Smooth muscle cell (in vitro differentiated cells): Measurements from ENCODE around the gene VPREB3. TPM values are rescaled to one million over a fixed set of nuclear protein-coding genes. Genes with fewer than 3 reads are reported as not detected.

Source experiments
- DNase-seq: peaks from one replicate; lab custom pipeline; 2025; ENCODE audit not compliant: unreplicated experiment; lab: John Stamatoyannopoulos, UW
- H2AFZ ChIP-seq: fragments of 200-600 bp; sonication (generic); 2 replicates; pipeline ENCODE4 v1.6.0; 2016; ENCODE audit warnings: antibody characterized with exemption, low read depth, mild to moderate bottlenecking
- H3F3A ChIP-seq: fragments of 200-600 bp; sonication (generic); 2 replicates; pipeline ENCODE4 v1.6.0; 2017; ENCODE audit warnings: antibody characterized with exemption, low read depth
- H3K27ac ChIP-seq: fragments of 200-600 bp; sonication (generic); 2 replicates; pipeline ENCODE4 v1.5.1; 2016; ENCODE audit warnings: low read depth, mild to moderate bottlenecking
- H3K27me3 ChIP-seq: fragments of 200-600 bp; sonication (generic); 2 replicates; pipeline ENCODE4 v1.6.1; 2016; ENCODE audit warnings: low read depth, mild to moderate bottlenecking
- H3K36me3 ChIP-seq: fragments of 200-600 bp; sonication (generic); 2 replicates; pipeline ENCODE4 v1.5.1; 2016; ENCODE audit warnings: low read depth
- H3K4me1 ChIP-seq: fragments of 200-600 bp; sonication (generic); 2 replicates; pipeline ENCODE4 v1.5.1; 2016; ENCODE audit warnings: low read depth
- H3K4me2 ChIP-seq: fragments of 200-600 bp; sonication (generic); 2 replicates; pipeline ENCODE4 v1.6.0; 2016; ENCODE audit warnings: mild to moderate bottlenecking
- H3K4me3 ChIP-seq: fragments of 200-600 bp; sonication (generic); 2 replicates; pipeline ENCODE4 v1.5.1; 2016; ENCODE audit warnings: mild to moderate bottlenecking
- H3K79me2 ChIP-seq: fragments of 200-600 bp; sonication (generic); 2 replicates; pipeline ENCODE4 v1.6.0; 2016; ENCODE audit warnings: low read depth, mild to moderate bottlenecking
- H3K9ac ChIP-seq: fragments of 200-600 bp; sonication (generic); 2 replicates; pipeline ENCODE4 v1.6.0; 2016; ENCODE audit warnings: low read depth
- H3K9me3 ChIP-seq: fragments of 200-600 bp; sonication (generic); replicated peaks from 2 replicates; pipeline ENCODE4 v1.5.1; 2016; ENCODE audit warnings: low read depth
- H4K20me1 ChIP-seq: fragments of 200-600 bp; sonication (generic); 2 replicates; pipeline ENCODE4 v1.6.0; 2016; ENCODE audit warnings: low read depth
- WGBS: methylation state at CpG from one replicate; pipeline ENCODE4 v1.1.7; 2016; ENCODE audit warnings: low lambda C conversion rate; 5-methylcytosine and 5-hydroxymethylcytosine counted together
- polyA plus RNA-seq: library from polyadenylated mRNA; unstranded; fragments of >200 nt; fragmentation: Nextera tagmentation; extraction: Ambion mirVana; gene quantifications from 2 replicates; pipeline ENCODE4 v1.2.1, GENCODE V29; 2016
- total RNA-seq: library from RNA; depleted of rRNA; stranded (reverse); fragments of >200 nt; gene quantifications from 2 replicates; pipeline ENCODE4 v1.2.3, GENCODE V29; 2014
- TF ChIP-seq, protein P1 (sequence below): fragments of 200-600 bp; sonication (generic); IDR thresholded peaks from 2 replicates; pipeline ENCODE4 v1.5.1; 2017; ENCODE audit warnings: borderline replicate concordance, mild to moderate bottlenecking, antibody characterized with exemption; ENCODE audit not compliant: insufficient read depth, poor library complexity, severe bottlenecking

VPREB3 gene
- total and polyA plus RNA-seq, 2 experiments from 2014 or later: not detected

DNA sequence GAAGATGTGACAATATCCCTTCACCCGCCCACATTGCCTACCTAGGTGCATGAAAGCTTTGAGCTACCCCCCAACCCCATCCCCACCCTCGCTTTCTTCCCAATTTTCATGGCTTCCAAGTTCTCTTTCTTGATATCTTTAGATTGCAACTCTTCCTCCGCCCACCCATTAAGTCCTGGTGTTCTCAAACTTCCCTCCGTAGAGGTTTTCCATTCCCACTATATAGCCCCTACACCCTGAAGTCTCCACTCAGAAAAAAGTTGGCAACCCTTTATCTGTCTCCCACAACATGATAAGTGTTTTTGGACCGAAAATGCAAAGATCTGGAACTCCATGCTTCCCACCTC, 3.9 kb downstream of the VPREB3 start:
- H3K27ac ChIP-seq: peak overlapping the region; percentile 63
- 44% methylated on average over 5 of the region's 5 CpGs for WGBS
- H3K4me1 ChIP-seq: peaks cover 11% of the 10 kb centered on the region

DNA sequence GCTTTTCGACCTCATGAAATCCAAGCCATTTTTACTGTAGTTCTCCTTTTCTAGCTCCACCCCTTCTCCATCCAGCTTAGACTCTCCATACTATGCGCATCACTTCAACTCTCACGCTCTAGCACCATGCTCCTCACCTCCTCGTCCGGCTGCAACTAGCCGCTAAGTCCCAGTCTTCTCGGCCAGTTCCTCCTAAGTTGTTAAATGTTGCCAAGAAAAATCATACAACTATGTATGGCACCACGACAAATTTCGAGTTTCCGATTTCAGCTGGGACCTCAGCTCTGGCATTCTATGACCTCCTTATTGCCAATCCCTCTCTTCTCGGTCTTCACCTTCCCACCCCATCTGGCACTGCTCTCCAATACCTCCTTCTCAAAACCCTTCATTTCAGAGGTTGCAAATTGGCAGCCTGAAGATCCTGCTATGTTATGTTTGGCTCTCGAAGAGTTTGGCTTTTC, 4.4 kb downstream of the VPREB3 start:
- Histone ChIP-seq H3F3A (no peaks in the 10 kb centered on the region), H3K9me3 (no peaks in the 10 kb centered on the region), H3K79me2 (peaks cover 38% of the 10 kb centered on the region), H3K36me3 (no peaks in the 10 kb centered on the region), H3K4me2 (peak overlapping the region; percentile 98), H3K4me3 (peak overlapping the region; percentile 94), H3K9ac (peak overlapping the region; percentile 56), H4K20me1 (peaks cover 25% of the 10 kb centered on the region), H2AFZ (no peak overlapping the region), H3K27ac (no peak overlapping the region), H3K4me1 (peaks cover 11% of the 10 kb centered on the region), H3K27me3 (no peaks in the 10 kb centered on the region)
- WGBS: 90% methylated on average over 12 of the region's 12 CpGs
- no peak for DNase-seq
- TF ChIP-seq, protein P1, sequence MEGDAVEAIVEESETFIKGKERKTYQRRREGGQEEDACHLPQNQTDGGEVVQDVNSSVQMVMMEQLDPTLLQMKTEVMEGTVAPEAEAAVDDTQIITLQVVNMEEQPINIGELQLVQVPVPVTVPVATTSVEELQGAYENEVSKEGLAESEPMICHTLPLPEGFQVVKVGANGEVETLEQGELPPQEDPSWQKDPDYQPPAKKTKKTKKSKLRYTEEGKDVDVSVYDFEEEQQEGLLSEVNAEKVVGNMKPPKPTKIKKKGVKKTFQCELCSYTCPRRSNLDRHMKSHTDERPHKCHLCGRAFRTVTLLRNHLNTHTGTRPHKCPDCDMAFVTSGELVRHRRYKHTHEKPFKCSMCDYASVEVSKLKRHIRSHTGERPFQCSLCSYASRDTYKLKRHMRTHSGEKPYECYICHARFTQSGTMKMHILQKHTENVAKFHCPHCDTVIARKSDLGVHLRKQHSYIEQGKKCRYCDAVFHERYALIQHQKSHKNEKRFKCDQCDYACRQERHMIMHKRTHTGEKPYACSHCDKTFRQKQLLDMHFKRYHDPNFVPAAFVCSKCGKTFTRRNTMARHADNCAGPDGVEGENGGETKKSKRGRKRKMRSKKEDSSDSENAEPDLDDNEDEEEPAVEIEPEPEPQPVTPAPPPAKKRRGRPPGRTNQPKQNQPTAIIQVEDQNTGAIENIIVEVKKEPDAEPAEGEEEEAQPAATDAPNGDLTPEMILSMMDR: no peak

More for the DNA sequence above, 3.9 kb downstream of the VPREB3 start:
- peak overlapping the region; percentile 94 for H3K4me3 ChIP-seq
- peaks cover 25% of the 10 kb centered on the region for H4K20me1 ChIP-seq
- H3K27me3 ChIP-seq: no peaks in the 10 kb centered on the region
- H3K79me2 ChIP-seq: peaks cover 38% of the 10 kb centered on the region
- H2AFZ ChIP-seq: peak overlapping the region; percentile 94
- TF ChIP-seq, protein P1: no peak
- H3K9me3 ChIP-seq: no peaks in the 10 kb centered on the region
- peak overlapping the region; percentile 98 for H3K4me2 ChIP-seq
- no peaks in the 10 kb centered on the region for H3F3A ChIP-seq
- DNase-seq: no peak
- peak overlapping the region; percentile 56 for H3K9ac ChIP-seq
- H3K36me3 ChIP-seq: no peaks in the 10 kb centered on the region

DNA sequence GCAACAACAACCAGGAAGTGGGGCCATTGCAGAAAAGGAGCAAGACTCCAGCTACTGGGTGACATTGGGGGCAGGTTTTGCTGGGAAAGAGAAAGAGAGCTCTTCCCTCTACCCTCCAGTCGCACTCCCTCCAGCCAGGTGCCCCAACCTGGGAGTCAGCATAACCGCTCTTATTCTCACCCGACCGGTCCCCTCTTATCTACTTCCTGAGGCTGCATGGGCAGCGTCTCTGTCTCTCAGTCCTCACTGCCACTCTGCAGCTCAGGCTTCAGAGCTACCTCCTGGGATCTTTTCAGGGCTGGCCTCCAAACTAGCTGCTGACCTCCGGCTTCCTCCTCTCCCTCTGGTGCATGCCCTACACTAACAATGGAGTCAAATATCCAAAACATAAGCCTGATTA, 8.4 kb downstream of the VPREB3 start:
- H3K4me3 ChIP-seq: no peak overlapping the region

DNA sequence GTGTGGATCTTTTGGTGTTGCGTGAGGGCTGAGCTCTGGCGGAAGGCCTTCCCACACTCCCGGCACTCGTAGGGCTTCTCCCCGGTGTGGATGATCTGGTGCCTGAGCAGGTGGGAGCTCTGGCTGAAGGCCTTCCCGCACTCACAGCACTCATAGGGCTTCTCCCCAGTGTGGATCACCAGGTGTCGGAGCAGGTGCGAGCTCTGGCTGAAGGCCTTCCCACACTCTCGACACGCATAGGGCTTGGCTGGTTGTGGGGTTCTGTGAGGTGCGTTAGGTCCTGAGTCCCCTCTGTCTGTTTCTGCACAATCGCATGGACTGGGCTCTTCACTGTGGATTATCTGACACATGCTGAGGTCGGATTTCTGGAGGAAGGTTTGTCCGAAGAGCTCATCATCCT, 9.7 kb downstream of the VPREB3 start:
- H3K9me3 ChIP-seq: no peaks in the 10 kb centered on the region
- H3K79me2 ChIP-seq: peaks cover 25% of the 10 kb centered on the region
- no peak overlapping the region for H3K9ac ChIP-seq
- peaks cover 53% of the 10 kb centered on the region for H4K20me1 ChIP-seq
- WGBS: 97% methylated on average over 14 of the region's 14 CpGs
- DNase-seq: no peak
- TF ChIP-seq, protein P1: no peak
- H2AFZ ChIP-seq: no peak overlapping the region
- H3F3A ChIP-seq: no peaks in the 10 kb centered on the region
- H3K4me3 ChIP-seq: no peak overlapping the region
- no peak overlapping the region for H3K27ac ChIP-seq
- H3K36me3 ChIP-seq: peaks cover 9% of the 10 kb centered on the region
- no peaks in the 10 kb centered on the region for H3K4me1 ChIP-seq
- H3K4me2 ChIP-seq: no peak overlapping the region
- H3K27me3 ChIP-seq: no peaks in the 10 kb centered on the region

More for the DNA sequence above, 8.4 kb downstream of the VPREB3 start:
- no peak overlapping the region for H2AFZ ChIP-seq
- H3K36me3 ChIP-seq: peaks cover 9% of the 10 kb centered on the region
- H3K9me3 ChIP-seq: no peaks in the 10 kb centered on the region
- H3K27ac ChIP-seq: no peak overlapping the region
- no peak for DNase-seq
- WGBS: 79% methylated on average over 6 of the region's 6 CpGs
- H3K4me2 ChIP-seq: no peak overlapping the region
- H3K79me2 ChIP-seq: peaks cover 38% of the 10 kb centered on the region
- TF ChIP-seq, protein P1: no peak
- H3K4me1 ChIP-seq: peaks cover 7% of the 10 kb centered on the region
- no peaks in the 10 kb centered on the region for H3K27me3 ChIP-seq
- peaks cover 53% of the 10 kb centered on the region for H4K20me1 ChIP-seq
- H3K9ac ChIP-seq: no peak overlapping the region
- no peaks in the 10 kb centered on the region for H3F3A ChIP-seq
